Stimulated activated naive CD8-positive, alpha-beta T cell treated with anti-CD3 and anti-CD28 coated beads, Interleukin-15, amount 100 ng/mL, for 72 hours (primary cell): ENCODE measurements around the gene EMC9.

Source experiments
- ATAC-seq: fragments of 150-1000 bp; cut with Tn5 transposase; 2 replicates; pipeline ENCODE4 v1.10.0; 2021; ENCODE audit warnings: mild to moderate bottlenecking, moderate library complexity
- DNase-seq, 2 donors: peaks; one replicate each; pipeline ENCODE4 v3.0.0; 2021 to 2022
- H3K27ac Mint-ChIP-seq, 2 donors: one replicate each; pipeline ENCODE4 v1.8.0; 2022; ENCODE audit warnings: mild to moderate bottlenecking in 2 of 2, mixed read lengths in 2 of 2, moderate library complexity in 2 of 2
- H3K27me3 Mint-ChIP-seq: one replicate; pipeline ENCODE4 v1.8.0; 2022; ENCODE audit warnings: mixed read lengths
- H3K4me1 Mint-ChIP-seq: one replicate; pipeline ENCODE4 v1.8.0; 2022; ENCODE audit warnings: mild to moderate bottlenecking, mixed read lengths
- H3K4me3 Mint-ChIP-seq, 2 donors: one replicate each; pipeline ENCODE4 v1.8.0; 2022; ENCODE audit warnings: mild to moderate bottlenecking in 2 of 2, mixed read lengths in 2 of 2, moderate library complexity in 1 of 2
- H3K9me3 Mint-ChIP-seq, 2 donors: one replicate each; pipeline ENCODE4 v1.8.0; 2022; ENCODE audit warnings: mixed read lengths in 2 of 2

Gene EMC9

GRCh38 chr14:24160850-24161804 is 19.7 kb upstream of the EMC9 start, which contains the start of gene IRF9:
TSS of gene IRF9 (plus strand) at chr14:24161265. CDS start at chr14:24162145, 880 bp downstream.
- ATAC-seq: peak; percentile 91
- peak; percentile 98 to 99 for DNase-seq
- H3K9me3 Mint-ChIP-seq: no peaks in the 10 kb centered on the region
- peak within 1 kb of the TSS; percentile 100 for H3K27ac Mint-ChIP-seq
- peaks cover 67% of the 10 kb centered on the region for H3K4me1 Mint-ChIP-seq
- peak within 1 kb of the TSS; percentile 96 to 98 for H3K4me3 Mint-ChIP-seq
- no peaks in the 10 kb centered on the region for H3K27me3 Mint-ChIP-seq

- no peaks in the 10 kb centered on the region for H3K9me3 Mint-ChIP-seq
- DNase-seq (no peak), ATAC-seq (no peak)
- H3K27ac Mint-ChIP-seq: peak overlapping the region; percentile 100
- peaks cover 60% of the 10 kb centered on the region for H3K4me1 Mint-ChIP-seq
- H3K4me3 Mint-ChIP-seq: peak overlapping the region in 1 of 2 donors; percentile 19
- H3K27me3 Mint-ChIP-seq: no peaks in the 10 kb centered on the region
These were observed 19.1 kb upstream of the EMC9 start for GRCh38 chr14:24160499-24160849.

- H3K4me1 Mint-ChIP-seq: peaks cover 55% of the 10 kb centered on the region
- no peaks in the 10 kb centered on the region for H3K27me3 Mint-ChIP-seq
- H3K27ac Mint-ChIP-seq: peak overlapping the region; percentile 100
- no peak for ATAC-seq
- no peaks in the 10 kb centered on the region for H3K9me3 Mint-ChIP-seq
- DNase-seq: no peak
- peak overlapping the region in 1 of 2 donors; percentile 19 for H3K4me3 Mint-ChIP-seq
These were observed 18.5 kb upstream of the EMC9 start for GRCh38 chr14:24159777-24160498.

- no peaks in the 10 kb centered on the region for H3K27me3 Mint-ChIP-seq
- H3K27ac Mint-ChIP-seq: peak overlapping the region; percentile 62 to 76
- no peak for ATAC-seq
- no peak for DNase-seq
- H3K4me1 Mint-ChIP-seq: peaks cover 29% of the 10 kb centered on the region
- no peak overlapping the region for H3K4me3 Mint-ChIP-seq
- no peaks in the 10 kb centered on the region for H3K9me3 Mint-ChIP-seq
These were observed 15.9 kb upstream of the EMC9 start for GRCh38 chr14:24157331-24157730.

- Mint-ChIP-seq H3K4me1 (peaks cover 24% of the 10 kb centered on the region), H3K27me3 (no peaks in the 10 kb centered on the region), H3K4me3 (no peak overlapping the region), H3K9me3 (no peaks in the 10 kb centered on the region), H3K27ac (peak overlapping the region in 1 of 2 donors; percentile 62)
- no peak for DNase-seq
- no peak for ATAC-seq
These were observed 15.4 kb upstream of the EMC9 start for GRCh38 chr14:24156840-24157239.

GRCh38 chr14:24155100-24155499 is 13.7 kb upstream of the EMC9 start:
- H3K4me3 Mint-ChIP-seq: no peak overlapping the region
- DNase-seq (no peak), ATAC-seq (no peak)
- H3K27me3 Mint-ChIP-seq: no peaks in the 10 kb centered on the region
- peak overlapping the region; percentile 7 to 88 for H3K27ac Mint-ChIP-seq
- peaks cover 19% of the 10 kb centered on the region for H3K4me1 Mint-ChIP-seq
- H3K9me3 Mint-ChIP-seq: no peaks in the 10 kb centered on the region

- DNase-seq: no peak
- no peak for ATAC-seq
- H3K4me1 Mint-ChIP-seq: peaks cover 37% of the 10 kb centered on the region
- H3K27ac Mint-ChIP-seq: no peak overlapping the region
- no peak overlapping the region for H3K4me3 Mint-ChIP-seq
- H3K9me3 Mint-ChIP-seq: no peaks in the 10 kb centered on the region
- H3K27me3 Mint-ChIP-seq: no peaks in the 10 kb centered on the region
These were observed 10.2 kb upstream of the EMC9 start for GRCh38 chr14:24151404-24152080.

GRCh38 chr14:24150993-24151392 is 9.6 kb upstream of the EMC9 start:
- DNase-seq (no peak), ATAC-seq (no peak)
- Mint-ChIP-seq H3K4me1 (peaks cover 42% of the 10 kb centered on the region), H3K4me3 (no peak overlapping the region), H3K27ac (peak overlapping the region in 1 of 2 donors; percentile 80), H3K9me3 (no peaks in the 10 kb centered on the region), H3K27me3 (no peaks in the 10 kb centered on the region)

GRCh38 chr14:24150567-24150966 is 9.2 kb upstream of the EMC9 start:
- no peak overlapping the region for H3K27ac Mint-ChIP-seq

GRCh38 chr14:24150061-24150460 is 8.7 kb upstream of the EMC9 start:
- no peaks in the 10 kb centered on the region for H3K9me3 Mint-ChIP-seq
- no peak for ATAC-seq
- DNase-seq: no peak
- peaks cover 51% of the 10 kb centered on the region for H3K4me1 Mint-ChIP-seq
- H3K27ac Mint-ChIP-seq: no peak overlapping the region
- no peaks in the 10 kb centered on the region for H3K27me3 Mint-ChIP-seq
- no peak overlapping the region for H3K4me3 Mint-ChIP-seq

More at GRCh38 chr14:24150567-24150966, 9.2 kb upstream of the EMC9 start:
- H3K4me3 Mint-ChIP-seq: no peak overlapping the region
- no peak for DNase-seq
- H3K9me3 Mint-ChIP-seq: no peaks in the 10 kb centered on the region
- H3K27me3 Mint-ChIP-seq: no peaks in the 10 kb centered on the region
- ATAC-seq: no peak
- peaks cover 46% of the 10 kb centered on the region for H3K4me1 Mint-ChIP-seq

- no peak overlapping the region for H3K27ac Mint-ChIP-seq
- no peaks in the 10 kb centered on the region for H3K9me3 Mint-ChIP-seq
- H3K27me3 Mint-ChIP-seq: no peaks in the 10 kb centered on the region
- H3K4me3 Mint-ChIP-seq: peak overlapping the region; percentile 56 to 93
- peaks cover 57% of the 10 kb centered on the region for H3K4me1 Mint-ChIP-seq
- ATAC-seq (no peak), DNase-seq (no peak)
These were observed 8.0 kb upstream of the EMC9 start for GRCh38 chr14:24149302-24149969.

GRCh38 chr14:24147761-24148428 is 6.5 kb upstream of the EMC9 start:
- peaks cover 72% of the 10 kb centered on the region for H3K4me1 Mint-ChIP-seq
- DNase-seq: no peak
- peak overlapping the region; percentile 93 to 96 for H3K4me3 Mint-ChIP-seq
- no peaks in the 10 kb centered on the region for H3K9me3 Mint-ChIP-seq
- peak overlapping the region; percentile 15 to 93 for H3K27ac Mint-ChIP-seq
- H3K27me3 Mint-ChIP-seq: no peaks in the 10 kb centered on the region
- no peak for ATAC-seq

GRCh38 chr14:24146978-24147760 is 5.8 kb upstream of the EMC9 start, which contains the start of gene RNF31:
TSS of gene RNF31 (plus strand) at chr14:24147498. CDS start at chr14:24147699, 201 bp downstream.
- Mint-ChIP-seq H3K27me3 (no peaks in the 10 kb centered on the region), H3K27ac (peak within 1 kb of the TSS; percentile 95 to 96), H3K4me1 (peaks cover 80% of the 10 kb centered on the region), H3K9me3 (no peaks in the 10 kb centered on the region), H3K4me3 (peak within 1 kb of the TSS; percentile 93 to 96)
- ATAC-seq: peak; percentile 87
- DNase-seq: peak; percentile 95 to 97

- peaks cover 85% of the 10 kb centered on the region for H3K4me1 Mint-ChIP-seq
- peak within 1 kb of the TSS; percentile 95 to 96 for H3K27ac Mint-ChIP-seq
- ATAC-seq: peak; percentile 81
- no peaks in the 10 kb centered on the region for H3K9me3 Mint-ChIP-seq
- peak within 1 kb of the TSS; percentile 93 to 96 for H3K4me3 Mint-ChIP-seq
- H3K27me3 Mint-ChIP-seq: no peaks in the 10 kb centered on the region
- DNase-seq: peak; percentile 96 to 98
These were observed 5.1 kb upstream of the EMC9 start, which contains the start of gene PSME2 for GRCh38 chr14:24146453-24146977. TSS of gene PSME2 (minus strand) at chr14:24146610. CDS start at chr14:24146581, 29 bp downstream.
